Fibroblast of pulmonary artery (primary cell): ENCODE measurements around the gene SYT1.
A peak's percentile ranks its signal among the peaks of the same experiment; 100 is the strongest.

ENCODE experiments used
- DNase-seq: peaks from one replicate; pipeline ENCODE4 v3.0.0-alpha.2; 2010; ENCODE audit warnings: low read depth
- H3K4me3 ChIP-seq: replicated peaks from 2 replicates; pipeline ENCODE4 v1.5.1; 2011; ENCODE audit warnings: low read depth, mild to moderate bottlenecking, control low read depth, low read length, moderate library complexity
- CTCF ChIP-seq: IDR thresholded peaks from 2 replicates; pipeline ENCODE4 v1.5.1; 2011; ENCODE audit warnings: mild to moderate bottlenecking, control low read depth, low read length, inconsistent platforms; ENCODE audit errors: missing control alignments

SYT1 gene

GRCh38 chr12:78917513-78917912, 52.9 kb downstream of the SYT1 start:
- no peak for DNase-seq
- H3K4me3 ChIP-seq, result no peak overlapping the region
- no peak for TF ChIP-seq CTCF

- no peak overlapping the region for H3K4me3 ChIP-seq
- DNase-seq, result no peak
- TF ChIP-seq CTCF, result no peak
Observed at GRCh38 chr12:78918268-78918667, 53.7 kb downstream of the SYT1 start.

GRCh38 chr12:78928200-78929074, 63.9 kb downstream of the SYT1 start:
- H3K4me3 ChIP-seq, result no peak overlapping the region
- peak; percentile 79 for DNase-seq
- TF ChIP-seq CTCF, result no peak

GRCh38 chr12:78929075-78929418, 64.5 kb downstream of the SYT1 start:
- DNase-seq, result no peak
- TF ChIP-seq CTCF, result no peak
- H3K4me3 ChIP-seq, result no peak overlapping the region

GRCh38 chr12:78931466-78931990, 67.0 kb downstream of the SYT1 start:
- no peak for DNase-seq
- TF ChIP-seq CTCF, result no peak
- H3K4me3 ChIP-seq, result no peak overlapping the region

GRCh38 chr12:78933014-78933413, 68.4 kb downstream of the SYT1 start:
- DNase-seq, result no peak
- TF ChIP-seq CTCF, result no peak
- H3K4me3 ChIP-seq, result no peak overlapping the region
